SKM-1 treated with dmso at 0.1 percent for 144 hours (cell line): ENCODE data around the gene CKM.
"Not testable (repeated sequence)": the region's sequence is repeated elsewhere in the genome, so short reads cannot be mapped to it uniquely, and the experiment has no call there.

Experiments used
- DNase-seq: peaks from one replicate; lab custom pipeline; 2025; ENCODE audit not compliant: unreplicated experiment; lab: John Stamatoyannopoulos, UW

The CKM gene

DNA sequence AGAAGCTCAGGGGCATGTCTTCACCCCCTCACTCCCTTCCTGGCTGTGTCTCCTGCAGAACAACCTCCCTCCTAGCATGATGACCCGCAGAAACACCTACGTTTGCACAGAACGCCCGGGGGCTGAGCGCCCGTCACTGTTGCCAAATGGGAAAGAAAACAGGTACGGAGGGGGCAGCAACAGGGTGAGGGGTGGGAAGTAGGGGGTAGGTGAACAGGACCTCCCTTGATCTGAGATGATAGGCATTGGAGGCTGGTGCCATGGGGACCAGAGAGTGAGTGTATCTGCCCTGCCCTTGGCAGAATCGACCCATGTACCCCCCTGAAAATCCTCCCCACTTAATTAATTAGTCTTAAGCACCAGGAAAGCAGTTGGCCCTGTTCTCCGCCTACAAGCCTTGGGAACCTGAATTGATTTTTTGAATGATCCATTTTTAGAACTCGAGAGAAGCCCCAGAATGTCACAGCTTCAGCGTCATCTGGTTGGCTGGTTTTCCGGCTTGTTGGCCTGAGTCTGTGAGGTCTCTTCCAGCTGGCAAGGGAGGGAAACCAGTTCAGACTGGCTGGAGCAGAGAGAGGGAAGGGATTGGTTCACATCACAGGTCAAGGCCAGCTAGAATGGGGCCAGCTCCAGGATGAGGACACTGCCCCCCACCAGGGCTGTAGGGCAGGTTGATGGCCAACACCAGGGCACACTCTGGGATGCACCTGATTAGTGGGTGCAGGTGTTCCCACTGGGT, 28.2 kb downstream of the CKM start:
- DNase-seq = no peak

DNA sequence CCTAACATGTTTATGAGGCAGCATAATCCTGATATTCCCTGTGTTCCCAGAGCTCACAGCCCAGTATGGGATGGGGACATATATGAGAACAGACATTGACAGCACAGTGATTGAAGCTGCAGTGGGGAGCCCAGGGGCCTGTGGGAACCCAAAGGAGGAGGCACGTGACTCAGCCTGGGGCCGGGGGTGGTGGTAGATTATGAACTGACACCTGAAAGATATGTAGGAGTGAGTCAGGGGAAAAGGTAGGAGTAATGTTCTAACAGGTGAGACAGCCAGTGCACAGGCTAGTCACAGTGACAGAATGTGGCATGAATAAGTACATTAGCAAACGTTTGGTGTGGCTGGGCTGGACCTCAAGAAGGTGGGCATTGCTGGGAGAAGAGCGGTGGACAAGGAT, 29.0 kb downstream of the CKM start:
- no peak for DNase-seq

DNA sequence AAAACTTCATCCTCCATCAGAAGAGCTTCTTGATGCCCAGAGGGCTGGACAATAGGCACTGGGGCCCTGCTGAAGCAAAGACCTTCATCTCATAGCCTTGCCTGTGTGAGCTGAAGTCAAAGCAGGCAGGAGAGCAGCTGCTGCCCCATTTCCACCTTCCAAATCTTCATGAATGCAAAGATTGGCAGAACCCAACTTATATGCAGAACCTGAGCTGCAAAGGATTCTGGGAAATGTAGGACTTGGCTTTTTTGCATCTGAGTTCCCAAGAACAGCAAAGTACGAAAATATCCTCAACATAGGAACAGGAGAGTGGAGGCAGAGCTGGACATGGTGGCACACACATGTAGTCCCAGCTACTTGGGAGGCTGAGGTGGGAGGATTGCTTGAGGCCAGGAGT, 30.8 kb downstream of the CKM start:
- no peak for DNase-seq

DNA sequence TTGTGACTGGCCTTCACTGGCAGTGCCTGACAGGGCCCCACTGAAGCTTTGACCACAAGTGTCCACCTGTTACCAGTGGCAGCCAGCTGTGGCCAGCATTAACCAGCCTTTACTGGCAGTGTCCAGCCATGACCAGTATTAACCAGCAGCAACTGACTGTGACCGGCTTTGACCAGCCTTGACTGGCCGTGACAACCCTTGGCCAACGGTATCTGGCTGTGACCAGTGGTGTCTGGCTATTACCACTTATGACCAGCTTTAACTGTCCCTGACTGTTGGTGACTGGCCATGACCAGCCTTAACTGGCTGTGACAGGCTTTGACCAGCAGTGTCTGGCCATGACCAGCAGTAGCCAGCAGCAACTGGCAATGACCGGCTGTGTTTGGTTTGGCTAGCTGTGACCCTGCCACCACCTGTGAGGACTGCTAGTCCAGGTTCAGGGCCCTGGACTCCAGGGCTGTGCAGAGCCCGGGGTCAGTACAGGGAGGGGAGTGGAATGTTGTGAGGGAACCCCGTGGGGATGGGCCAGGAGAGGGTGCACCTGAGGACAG, 32.2 kb downstream of the CKM start:
- no peak for DNase-seq

DNA sequence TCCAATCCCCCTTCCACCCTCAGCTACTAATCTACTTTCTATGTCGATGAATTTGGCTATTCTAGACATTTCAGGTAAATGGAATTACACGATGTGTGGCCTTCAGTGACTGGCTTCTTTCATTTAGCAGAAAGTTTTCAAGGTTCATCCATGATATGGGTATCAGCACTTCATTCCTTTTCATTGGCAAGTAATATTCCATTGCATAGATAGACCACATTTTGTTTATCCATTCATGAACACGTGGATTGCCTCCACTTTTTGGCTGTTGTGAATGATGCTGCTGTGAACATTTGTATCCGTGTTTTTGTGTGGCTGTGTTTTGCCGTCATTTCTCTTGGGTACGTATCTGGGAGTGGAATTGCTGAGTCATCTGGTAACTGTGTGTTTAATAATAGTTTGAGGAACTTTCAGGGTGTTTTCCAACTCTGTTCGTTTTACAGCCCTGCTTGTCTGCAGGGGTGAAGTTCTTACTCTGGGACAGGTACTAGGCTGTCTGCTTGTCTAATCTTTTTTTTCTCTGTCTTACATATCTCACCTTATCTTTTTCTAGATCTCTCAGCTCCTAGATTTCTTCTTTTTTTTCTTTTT, 39.1 kb downstream of the CKM start:
- DNase-seq = peak; percentile 9

DNA sequence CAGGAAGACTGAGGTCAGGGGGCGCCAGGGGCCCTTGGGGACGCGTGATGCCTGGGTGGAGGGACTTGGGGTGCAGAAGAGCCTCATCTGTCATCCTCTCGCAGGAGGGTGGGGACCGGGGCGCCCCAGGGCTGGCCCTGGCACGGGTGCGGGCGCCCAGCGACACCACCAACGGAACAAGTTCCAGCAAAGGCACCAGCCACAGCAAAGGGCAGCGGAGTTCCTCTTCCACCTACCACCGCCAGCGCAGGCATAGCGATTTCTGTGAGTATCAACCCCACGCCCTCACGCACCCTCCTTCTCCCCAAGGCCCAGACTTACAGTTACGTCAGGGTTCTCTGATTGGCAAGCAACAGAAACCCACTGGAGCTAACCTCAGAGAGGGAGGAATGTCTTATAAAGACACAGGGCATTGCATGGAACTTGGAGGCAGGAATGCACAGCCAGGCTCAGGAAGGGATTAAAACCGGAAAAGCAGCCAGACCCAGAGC, 42.2 kb downstream of the CKM start:
- no peak for DNase-seq

DNA sequence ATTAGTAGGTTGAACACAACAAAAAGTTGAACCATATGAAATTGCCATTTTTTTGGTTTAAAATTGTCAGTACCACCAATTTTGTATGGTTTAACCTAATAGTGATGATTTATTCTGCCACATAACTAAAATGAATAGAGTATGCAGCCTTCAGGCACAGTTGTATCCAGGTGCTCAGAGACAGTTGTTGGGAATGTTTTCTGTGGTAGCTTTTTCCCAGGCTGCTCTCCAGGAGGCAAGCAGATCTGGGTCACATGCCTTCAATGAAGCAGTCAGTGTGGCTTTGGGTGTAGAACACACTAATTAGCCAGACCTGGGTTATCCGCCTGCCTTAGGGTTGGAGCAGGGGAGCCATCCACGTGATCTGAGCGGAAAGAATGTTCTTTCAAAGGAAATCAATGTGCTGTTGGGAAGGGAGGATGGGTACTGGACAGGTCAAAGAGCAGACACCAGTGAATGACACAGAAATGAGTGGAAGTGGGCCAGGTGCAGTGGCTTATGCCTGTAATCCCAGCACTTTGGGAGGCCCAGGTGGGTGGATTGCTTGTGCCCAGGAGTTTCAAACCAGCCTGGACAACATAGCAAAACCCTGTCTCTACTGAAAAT, 43.0 kb downstream of the CKM start:
- no peak for DNase-seq

DNA sequence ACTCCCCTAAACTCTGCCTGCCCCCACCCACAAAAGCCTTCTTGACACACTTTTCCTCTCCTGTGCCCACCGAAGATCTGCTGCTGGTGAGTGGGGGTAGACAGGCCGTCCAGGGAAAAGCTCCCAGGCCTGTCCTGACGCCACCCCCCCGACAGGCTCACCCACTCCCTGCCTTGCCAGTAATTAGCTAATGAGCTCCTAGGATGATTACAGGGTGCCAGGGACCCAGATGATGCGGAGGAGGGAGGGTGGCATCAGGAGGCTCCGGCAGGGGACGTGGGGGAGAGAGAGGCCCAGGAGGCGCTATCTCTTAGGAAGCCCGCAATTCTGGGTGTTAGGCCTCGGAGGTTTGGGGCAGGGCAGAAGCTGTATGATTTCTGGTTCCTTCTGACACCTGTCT, 44.6 kb downstream of the CKM start:
- no peak for DNase-seq

DNA sequence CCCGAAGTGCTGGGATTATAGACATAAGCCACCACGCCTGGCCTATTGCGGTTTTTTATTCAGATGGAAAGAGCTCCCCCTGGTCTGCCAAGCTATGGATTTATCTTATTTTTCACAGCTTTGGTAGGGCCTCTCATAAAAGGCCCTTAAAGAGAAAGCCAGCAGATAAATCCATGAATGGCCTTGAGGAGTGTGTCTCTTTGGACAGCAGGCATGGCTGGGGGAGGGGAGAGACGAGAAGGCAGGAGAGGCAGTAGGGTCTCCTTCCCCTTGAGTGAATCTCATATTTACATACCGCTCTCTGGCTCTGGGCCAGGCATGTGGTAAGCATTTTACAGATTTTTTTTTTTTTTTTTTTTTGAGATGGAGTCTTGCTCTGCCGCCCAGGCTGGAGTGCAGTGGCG, 46.4 kb downstream of the CKM start:
- no peak for DNase-seq

DNA sequence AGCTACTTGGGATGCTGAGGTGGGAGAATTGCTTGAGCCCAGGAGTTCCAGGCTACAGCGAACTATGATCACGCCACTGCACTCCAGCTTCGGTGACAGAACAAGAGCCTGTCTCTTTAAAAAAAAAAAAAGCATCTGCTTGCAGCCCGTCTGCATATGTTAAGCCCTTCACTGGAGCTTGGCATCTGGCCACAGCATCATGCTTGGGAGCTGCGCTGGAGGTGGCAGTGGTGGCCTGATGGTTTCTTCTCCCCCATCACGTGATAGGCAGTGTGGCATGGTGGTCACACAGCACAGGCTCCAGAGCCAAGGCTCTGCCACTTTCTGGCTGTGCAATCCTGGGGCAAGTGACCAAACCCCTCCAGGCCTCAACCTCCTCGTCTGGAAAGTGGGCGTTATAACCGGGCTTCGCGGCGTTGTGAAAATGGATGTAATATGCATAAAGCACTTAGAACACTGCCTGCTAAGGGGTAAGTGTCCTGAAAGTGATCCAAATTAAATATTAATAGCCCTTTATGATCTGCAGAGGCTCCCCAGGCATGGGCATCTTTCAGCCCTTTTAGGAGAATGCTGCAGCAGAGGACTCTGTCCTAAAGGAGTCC, 47.2 kb downstream of the CKM start:
- DNase-seq = no peak

DNA sequence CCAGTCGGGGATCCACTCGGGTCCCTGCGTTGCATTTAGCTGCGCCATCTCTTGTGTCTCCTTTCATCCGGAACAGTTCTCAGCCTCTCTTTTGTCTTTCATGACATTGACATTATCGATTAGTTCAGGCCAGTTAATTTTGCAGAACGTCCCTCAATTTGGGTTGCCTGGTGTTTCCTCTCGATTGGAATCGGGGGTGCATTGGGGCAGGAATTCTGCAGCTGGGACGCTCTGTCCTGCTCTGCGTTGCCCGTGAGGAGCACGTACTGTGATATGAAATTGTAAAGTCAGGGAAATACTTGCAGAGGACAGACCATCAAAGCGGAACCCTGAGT, 49.2 kb downstream of the CKM start:
- no peak for DNase-seq

DNA sequence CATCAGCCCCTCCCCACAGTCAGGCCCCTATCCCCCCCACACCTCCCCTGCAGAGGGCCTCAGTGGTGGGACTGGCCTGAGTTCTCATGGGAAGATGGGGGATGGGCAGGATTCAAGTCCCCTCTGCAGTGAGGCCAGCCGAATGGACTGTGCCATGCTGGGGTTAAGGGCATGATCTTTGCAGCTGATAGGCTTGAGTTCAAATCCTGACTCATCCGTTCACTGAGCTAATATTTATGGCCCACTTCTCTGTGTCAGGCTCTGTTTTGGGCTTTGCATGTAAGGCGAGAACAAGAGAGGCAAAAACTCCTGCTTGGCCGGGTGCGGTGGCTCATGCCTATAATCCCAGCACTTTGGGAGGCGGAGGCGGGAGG, 51.0 kb downstream of the CKM start:
- no peak for DNase-seq

DNA sequence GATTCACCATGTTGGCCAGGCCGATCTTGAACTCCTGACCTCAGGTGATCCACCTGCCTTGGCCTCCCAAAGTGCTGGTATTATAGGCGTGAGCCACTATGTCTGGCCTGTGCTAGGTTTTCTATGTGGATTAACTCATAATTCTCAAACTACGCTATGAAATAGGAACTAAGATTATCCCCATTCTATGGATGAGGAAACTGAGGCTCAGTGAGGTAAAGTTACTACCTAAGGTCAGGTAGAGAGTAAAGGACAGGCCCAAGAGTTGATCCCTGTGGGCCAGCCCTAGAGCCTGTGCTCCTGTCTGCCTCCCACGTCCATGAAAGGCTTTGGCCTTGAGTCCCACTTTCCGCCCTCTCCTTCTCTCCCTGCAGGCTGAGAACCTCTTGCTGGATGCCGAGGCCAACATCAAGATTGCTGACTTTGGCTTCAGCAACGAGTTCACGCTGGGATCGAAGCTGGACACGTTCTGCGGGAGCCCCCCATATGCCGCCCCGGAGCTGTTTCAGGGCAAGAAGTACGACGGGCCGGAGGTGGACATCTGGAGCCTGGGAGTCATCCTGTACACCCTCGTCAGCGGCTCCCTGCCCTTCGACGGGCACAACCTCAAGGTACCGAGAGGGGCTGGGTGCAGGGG, 51.5 kb downstream of the CKM start:
- DNase-seq = no peak

DNA sequence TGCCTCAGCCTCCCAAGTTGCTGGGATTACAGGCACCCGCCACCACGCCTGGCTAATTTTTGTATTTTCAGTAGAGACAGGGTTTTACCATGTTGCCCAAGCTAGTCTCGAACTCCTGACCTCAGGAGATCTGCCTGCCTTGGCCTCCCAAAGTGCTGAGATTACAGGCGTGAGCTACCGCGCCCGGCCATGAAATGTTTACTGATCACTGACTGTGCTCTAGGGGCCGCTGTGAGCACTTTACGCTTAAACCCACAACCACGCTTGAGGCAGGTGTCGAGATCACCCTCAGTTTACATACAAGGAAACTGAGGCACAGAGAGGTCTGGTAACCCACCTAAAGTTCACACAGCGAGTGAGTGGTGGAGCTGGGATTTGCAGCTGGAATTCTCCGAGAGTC, 52.7 kb downstream of the CKM start:
- DNase-seq = not testable (repeated sequence)

DNA sequence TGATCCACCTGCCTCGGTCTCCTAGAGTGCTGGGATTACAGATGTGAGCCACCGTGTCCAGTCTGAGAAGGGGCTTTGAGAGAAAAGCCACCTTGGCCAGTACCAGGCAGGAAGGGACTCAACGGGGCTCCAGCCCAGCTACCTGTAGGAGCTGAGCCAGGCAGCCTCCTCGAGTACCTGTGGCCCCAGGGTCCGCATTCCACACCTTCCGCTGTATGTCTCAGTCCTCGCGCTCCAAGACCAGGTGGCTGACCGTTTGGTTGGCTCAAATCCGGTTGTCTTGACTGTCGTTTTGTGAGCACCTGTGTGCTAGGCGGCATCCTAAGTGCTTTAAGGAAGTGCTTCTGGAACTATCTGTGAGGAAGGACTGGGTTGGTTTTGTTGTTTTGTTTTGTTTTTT, 55.4 kb downstream of the CKM start:
- no peak for DNase-seq

DNA sequence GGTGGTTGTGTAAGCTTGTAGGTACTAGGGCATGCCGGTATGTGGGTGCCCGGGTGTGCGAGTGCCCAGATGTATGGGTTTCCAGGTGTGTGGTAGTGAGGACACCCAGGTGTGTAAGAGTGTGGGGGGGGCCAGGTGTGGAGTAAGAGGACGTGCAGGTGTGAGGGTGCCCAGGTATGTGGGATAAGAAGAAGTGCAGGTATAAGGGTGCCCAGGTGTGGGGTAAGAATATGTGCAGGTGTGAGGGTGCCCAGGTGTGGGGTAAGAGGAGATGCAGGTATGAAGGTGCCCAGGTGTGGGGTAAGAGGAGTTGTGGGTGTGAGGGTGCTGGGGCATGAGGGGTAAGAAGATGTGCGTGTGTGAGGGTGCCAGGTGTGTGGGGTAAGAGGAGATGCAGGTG, 57.3 kb downstream of the CKM start:
- no peak for DNase-seq

DNA sequence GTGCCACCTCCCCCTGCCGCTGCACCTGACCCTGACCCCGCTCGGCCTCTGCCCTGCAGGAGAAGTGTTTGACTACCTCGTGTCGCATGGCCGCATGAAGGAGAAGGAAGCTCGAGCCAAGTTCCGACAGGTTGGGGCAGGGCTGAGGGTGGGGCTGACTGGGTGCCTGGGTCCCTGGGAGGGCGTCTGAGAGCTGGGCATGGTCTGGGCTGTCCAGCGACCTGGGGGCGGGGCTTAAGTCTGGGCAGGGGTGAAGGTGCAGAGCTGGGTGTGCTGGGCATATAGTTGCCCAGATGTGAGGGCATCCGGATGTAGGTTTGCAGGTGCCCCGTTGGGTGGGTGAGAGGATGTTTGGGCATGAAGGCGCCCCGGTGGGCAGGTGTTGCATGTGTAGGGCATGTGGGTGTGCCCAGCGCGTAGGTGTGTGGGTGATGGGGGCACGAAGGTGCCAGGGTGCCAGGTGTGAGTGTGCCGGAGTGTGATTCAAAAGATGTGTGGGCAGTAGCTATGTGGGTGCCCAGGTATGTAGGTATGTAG, 57.8 kb downstream of the CKM start:
- no peak for DNase-seq

DNA sequence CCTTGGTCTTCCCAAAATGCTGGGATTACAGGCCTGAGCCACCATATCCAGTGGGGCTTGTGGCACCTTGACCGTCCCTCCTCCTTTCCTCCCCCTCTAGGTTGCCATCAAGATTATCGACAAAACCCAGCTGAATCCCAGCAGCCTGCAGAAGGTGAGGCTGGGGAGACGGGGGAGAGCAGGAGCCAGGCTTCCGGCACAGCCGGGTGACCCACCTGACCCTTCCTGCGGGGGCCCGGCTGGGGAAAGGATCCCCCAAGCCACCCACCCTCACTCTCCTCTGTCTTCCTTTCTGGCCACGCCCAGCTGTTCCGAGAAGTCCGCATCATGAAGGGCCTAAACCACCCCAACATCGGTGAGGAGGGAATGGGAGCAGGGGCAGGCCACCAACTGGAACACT, 59.7 kb downstream of the CKM start:
- DNase-seq = no peak

DNA sequence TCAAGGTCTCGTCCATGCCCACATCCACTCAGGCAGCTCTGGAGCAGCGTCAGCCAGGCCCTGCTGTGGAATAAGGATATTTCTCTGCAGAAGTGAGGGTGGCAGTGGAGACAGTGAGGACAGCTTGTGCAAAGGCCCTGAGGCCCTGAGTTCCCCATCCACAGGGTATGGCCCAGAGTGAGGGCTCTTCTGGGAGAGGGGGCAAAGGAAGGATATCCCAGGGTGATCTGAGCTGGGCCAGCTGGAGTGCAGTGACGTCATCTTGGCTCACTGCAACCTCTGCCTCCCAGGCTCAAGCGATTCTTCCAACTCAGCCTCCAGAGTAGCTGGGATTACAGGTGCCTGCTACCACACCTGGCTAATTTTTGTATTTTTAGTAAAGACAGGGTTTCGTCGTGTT, 60.1 kb downstream of the CKM start:
- DNase-seq = no peak

DNA sequence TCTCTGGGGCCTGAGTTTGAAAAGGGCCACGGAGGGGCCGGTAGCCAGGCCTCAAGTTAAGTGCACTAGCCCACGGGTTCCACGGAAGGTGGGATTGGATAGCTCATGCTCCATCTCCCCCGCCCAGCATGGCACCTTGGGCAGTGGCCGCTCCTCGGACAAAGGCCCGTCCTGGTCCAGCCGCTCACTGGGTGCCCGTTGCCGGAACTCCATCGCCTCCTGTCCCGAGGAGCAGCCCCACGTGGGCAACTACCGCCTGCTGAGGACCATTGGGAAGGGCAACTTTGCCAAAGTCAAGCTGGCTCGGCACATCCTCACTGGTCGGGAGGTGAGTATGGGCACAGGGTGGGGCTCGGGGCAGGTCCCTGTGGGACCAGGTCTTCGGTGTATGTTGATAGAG, 63.8 kb downstream of the CKM start:
- no peak for DNase-seq

DNA sequence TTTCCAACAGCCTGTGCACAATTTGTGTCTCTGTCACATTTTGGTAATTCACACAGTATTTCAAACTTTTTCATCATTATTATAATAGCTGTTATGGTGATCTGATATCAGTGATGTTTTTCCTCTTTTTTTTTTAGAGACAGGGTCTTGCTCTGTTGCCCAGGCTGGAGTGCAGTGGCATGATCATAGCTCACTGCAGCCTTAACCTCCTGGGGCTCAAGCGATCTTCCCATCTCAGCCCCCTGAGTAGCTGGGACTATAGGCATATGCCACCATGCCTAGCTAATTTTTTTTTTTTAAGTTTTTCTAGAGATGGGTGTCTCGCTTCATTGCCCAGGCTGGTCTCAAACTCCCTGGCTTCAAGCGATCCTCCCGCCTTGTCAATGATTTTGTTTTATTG, 65.8 kb downstream of the CKM start:
- DNase-seq = no peak
